H9 (cell line): ENCODE results near the gene PPP1R16B. TPM values are rescaled to one million over a fixed set of nuclear protein-coding genes. Genes with fewer than 3 reads are reported as not detected.

Experiments
- DNase-seq: peaks from one replicate; pipeline ENCODE4 v3.0.0-alpha.2; 2017
- H2AFZ ChIP-seq: one replicate; pipeline ENCODE4 v1.6.1; 2013; ENCODE audit warnings: mild to moderate bottlenecking, low read length, control low read depth, moderate library complexity
- H2AK5ac ChIP-seq: 2 replicates; pipeline ENCODE4 v1.6.1; 2013; ENCODE audit warnings: low read length, control low read depth, mixed read lengths; ENCODE audit not compliant: insufficient read length
- H2BK120ac ChIP-seq: one replicate; pipeline ENCODE4 v1.6.1; 2013; ENCODE audit warnings: low read depth, mild to moderate bottlenecking, low read length, control low read depth, inconsistent platforms; ENCODE audit not compliant: poor library complexity, severe bottlenecking
- H2BK12ac ChIP-seq: 2 replicates; pipeline ENCODE4 v1.6.1; 2013; ENCODE audit warnings: low read length, control low read depth, mixed read lengths, low read depth; ENCODE audit not compliant: insufficient read length
- H2BK15ac ChIP-seq: 2 replicates; pipeline ENCODE4 v1.6.1; 2013; ENCODE audit warnings: low read depth, low read length, control low read depth
- H2BK20ac ChIP-seq: one replicate; pipeline ENCODE4 v1.6.1; 2013; ENCODE audit warnings: low read depth, mild to moderate bottlenecking, low read length, control low read depth, inconsistent platforms; ENCODE audit not compliant: poor library complexity, severe bottlenecking
- H2BK5ac ChIP-seq: 2 replicates; pipeline ENCODE4 v1.6.1; 2013; ENCODE audit warnings: low read length, control low read depth, mixed read lengths; ENCODE audit not compliant: insufficient read length
- H3K14ac ChIP-seq: 2 replicates; pipeline ENCODE4 v1.6.1; 2013; ENCODE audit warnings: low read length, control low read depth; ENCODE audit not compliant: insufficient read depth
- H3K18ac ChIP-seq: 2 replicates; pipeline ENCODE4 v1.6.1; 2013; ENCODE audit warnings: low read depth, mild to moderate bottlenecking, mixed read lengths, low read length, control low read depth; ENCODE audit not compliant: insufficient read length
- H3K23ac ChIP-seq: 2 replicates; pipeline ENCODE4 v1.6.1; 2013; ENCODE audit warnings: low read length, control low read depth, mixed read lengths, low read depth; ENCODE audit not compliant: insufficient read length
- H3K23me2 ChIP-seq: 2 replicates; pipeline ENCODE4 v1.6.1; 2013; ENCODE audit warnings: low read depth, mild to moderate bottlenecking, mixed read lengths, low read length, control low read depth; ENCODE audit not compliant: insufficient read length, poor library complexity, severe bottlenecking
- H3K27ac ChIP-seq: 2 replicates; pipeline ENCODE4 v1.5.1; 2013; ENCODE audit warnings: low read length, control low read depth, mixed read lengths, low read depth; ENCODE audit not compliant: insufficient read length
- H3K27me3 ChIP-seq: 2 replicates; pipeline ENCODE4 v1.6.1; 2013; ENCODE audit warnings: low read length, control low read depth, inconsistent platforms; ENCODE audit not compliant: insufficient read depth
- H3K4ac ChIP-seq: 2 replicates; pipeline ENCODE4 v1.6.1; 2013; ENCODE audit warnings: low read depth, mild to moderate bottlenecking, control low read depth, inconsistent platforms, low read length, moderate library complexity
- H3K4me1 ChIP-seq: 2 replicates; pipeline ENCODE4 v1.6.1; 2013; ENCODE audit warnings: low read length, control low read depth, inconsistent platforms; ENCODE audit not compliant: insufficient read depth
- H3K4me2 ChIP-seq: 2 replicates; pipeline ENCODE4 v1.6.1; 2013; ENCODE audit warnings: low read length, control low read depth, mixed read lengths; ENCODE audit not compliant: insufficient read length, insufficient read depth
- H3K56ac ChIP-seq: 2 replicates; pipeline ENCODE4 v1.6.1; 2013; ENCODE audit warnings: low read depth, mild to moderate bottlenecking, mixed read lengths, low read length, control low read depth; ENCODE audit not compliant: insufficient read length
- H3K79me1 ChIP-seq: 2 replicates; pipeline ENCODE4 v1.6.1; 2013; ENCODE audit warnings: low read depth, mild to moderate bottlenecking, moderate library complexity, low read length, control low read depth, inconsistent platforms; ENCODE audit not compliant: insufficient read depth, poor library complexity, severe bottlenecking
- H3K79me2 ChIP-seq: 2 replicates; pipeline ENCODE4 v1.6.1; 2013; ENCODE audit warnings: low read length, control low read depth, inconsistent platforms; ENCODE audit not compliant: insufficient read depth
- H3K9ac ChIP-seq: 2 replicates; pipeline ENCODE4 v1.6.1; 2013; ENCODE audit warnings: low read length, control low read depth, mixed read lengths; ENCODE audit not compliant: insufficient read length; ENCODE audit errors: extremely low read depth
- H3K9me3 ChIP-seq: one replicate; pipeline ENCODE4 v1.6.1; 2013; ENCODE audit warnings: low read depth, low read length, inconsistent platforms; ENCODE audit not compliant: control insufficient read depth
- H3T11ph ChIP-seq: one replicate; pipeline ENCODE4 v1.6.1; 2013; ENCODE audit warnings: mild to moderate bottlenecking, low read length, control low read depth, inconsistent platforms
- H4K20me1 ChIP-seq: one replicate; pipeline ENCODE4 v1.6.1; 2013; ENCODE audit not compliant: control insufficient read depth, insufficient read length, insufficient read depth
- H4K5ac ChIP-seq: 2 replicates; pipeline ENCODE4 v1.6.1; 2013; ENCODE audit warnings: low read depth, mild to moderate bottlenecking, mixed read lengths, low read length, control low read depth; ENCODE audit not compliant: insufficient read length
- H4K8ac ChIP-seq: replicated peaks from 2 replicates; pipeline ENCODE4 v1.6.1; 2013; ENCODE audit warnings: low read length, control low read depth, mixed read lengths, low read depth; ENCODE audit not compliant: insufficient read length
- H4K91ac ChIP-seq: 2 replicates; pipeline ENCODE4 v1.6.1; 2013; ENCODE audit warnings: low read depth, mild to moderate bottlenecking, moderate library complexity, mixed read lengths, low read length, control low read depth; ENCODE audit not compliant: insufficient read length
- H3K27ac Mint-ChIP-seq, 3 experiments: 2 replicates in 2 of 3; 3 replicates in 1 of 3; pipeline ENCODE4 v1.8.0; 2020 to 2021; ENCODE audit warnings: mixed read lengths in 3 of 3, mild to moderate bottlenecking in 1 of 3, moderate library complexity in 1 of 3
- H3K27me3 Mint-ChIP-seq: 2 replicates; pipeline ENCODE4 v1.8.0; 2021; ENCODE audit warnings: low read depth, mild to moderate bottlenecking, moderate library complexity, mixed read lengths
- H3K36me3 Mint-ChIP-seq, 3 experiments: 2 replicates in 2 of 3; 3 replicates in 1 of 3; pipeline ENCODE4 v1.8.0; 2020 to 2021; ENCODE audit warnings: low read depth in 3 of 3, mixed read lengths in 3 of 3; ENCODE audit not compliant: insufficient read depth in 1 of 3
- H3K4me1 Mint-ChIP-seq, 2 experiments: 2 replicates each; pipeline ENCODE4 v1.8.0; 2020; ENCODE audit warnings: mixed read lengths in 2 of 2
- H3K4me3 Mint-ChIP-seq, 2 experiments: 2 replicates in 1 of 2; 3 replicates in 1 of 2; pipeline ENCODE4 v1.8.0; 2020 to 2021; ENCODE audit warnings: mild to moderate bottlenecking in 2 of 2, mixed read lengths in 2 of 2, moderate library complexity in 1 of 2
- H3K9me3 Mint-ChIP-seq, 2 experiments: 2 replicates in 1 of 2; 3 replicates in 1 of 2; pipeline ENCODE4 v1.8.0; 2020; ENCODE audit warnings: mild to moderate bottlenecking in 2 of 2, mixed read lengths in 2 of 2, moderate library complexity in 1 of 2
- CTCF ChIP-seq: fragments of 200-600 bp; sonication (generic); conservative IDR thresholded peaks from 3 replicates; pipeline ENCODE4 v1.8.0; 2021; ENCODE audit warnings: antibody characterized with exemption, mild to moderate bottlenecking
- WGBS: extraction: QIAGEN DNeasy Blood & Tissue Kit; methylation state at CpG from one replicate; pipeline ENCODE4 v1.1.7; 2013; ENCODE audit warnings: missing lambda C conversion rate, low lambda C conversion rate, mixed read lengths; ENCODE audit not compliant: insufficient read length; ENCODE audit errors: extremely low coverage; 5-methylcytosine and 5-hydroxymethylcytosine counted together
- total RNA-seq: library from RNA; stranded (reverse); gene quantifications from 2 replicates; pipeline ENCODE4 v1.2.1, GENCODE V29; 2021

Gene PPP1R16B
- total RNA-seq, 1 experiment from 2014 or later, result 8.2 TPM

- Histone ChIP-seq H2BK5ac (no peak overlapping the region), H2BK120ac (no peak overlapping the region), H3K4me1 (no peaks in the 10 kb centered on the region), H3K4ac (no peak overlapping the region), H2BK20ac (no peak overlapping the region), H3K79me2 (no peaks in the 10 kb centered on the region), H2BK12ac (no peak overlapping the region), H4K20me1 (no peaks in the 10 kb centered on the region), H3K27me3 (no peaks in the 10 kb centered on the region), H2BK15ac (no peak overlapping the region), H3K79me1 (no peaks in the 10 kb centered on the region), H4K5ac (no peak overlapping the region), H3K18ac (no peak overlapping the region), H3K27ac (no peak overlapping the region), H3K4me2 (no peak overlapping the region), H3K9me3 (no peaks in the 10 kb centered on the region), H3K56ac (no peak overlapping the region), H4K8ac (no peak overlapping the region), H4K91ac (no peak overlapping the region), H2AFZ (no peak overlapping the region), H2AK5ac (no peak overlapping the region), H3T11ph (no peak overlapping the region), H3K14ac (no peak overlapping the region), H3K9ac (no peak overlapping the region), H3K23ac (no peak overlapping the region), H3K23me2 (no peaks in the 10 kb centered on the region)
- no peak for TF ChIP-seq CTCF
- no CpG with 5 or more reads among the region's 11 CpGs for WGBS
- H3K27ac Mint-ChIP-seq, result no peak overlapping the region; a peak in 1 of 7 replicates
- no peaks in the 10 kb centered on the region for H3K27me3 Mint-ChIP-seq
- H3K36me3 Mint-ChIP-seq, result peaks cover 14 to 82% (median 56%) of the 10 kb centered on the region in 3 experiments; a peak in 6 of 7 replicates
- no peak overlapping the region for H3K4me3 Mint-ChIP-seq
- H3K9me3 Mint-ChIP-seq, result no peaks in the 10 kb centered on the region; a peak in 1 of 5 replicates
- peaks cover 2% of the 10 kb centered on the region in 2 experiments; a peak in 1 of 4 replicates for H3K4me1 Mint-ChIP-seq
- no peak for DNase-seq
Observed at GRCh38 chr20:38764567-38765318, 40.8 kb upstream of the PPP1R16B start.
